Measurements from ENCODE around the gene TRRAP. TPM values are rescaled to one million over a fixed set of nuclear protein-coding genes. Genes with fewer than 3 reads are reported as not detected.

The TRRAP gene
- polyA plus RNA-seq, 3 donors: 5.8 to 8.3 (median 8.3) TPM

DNA sequence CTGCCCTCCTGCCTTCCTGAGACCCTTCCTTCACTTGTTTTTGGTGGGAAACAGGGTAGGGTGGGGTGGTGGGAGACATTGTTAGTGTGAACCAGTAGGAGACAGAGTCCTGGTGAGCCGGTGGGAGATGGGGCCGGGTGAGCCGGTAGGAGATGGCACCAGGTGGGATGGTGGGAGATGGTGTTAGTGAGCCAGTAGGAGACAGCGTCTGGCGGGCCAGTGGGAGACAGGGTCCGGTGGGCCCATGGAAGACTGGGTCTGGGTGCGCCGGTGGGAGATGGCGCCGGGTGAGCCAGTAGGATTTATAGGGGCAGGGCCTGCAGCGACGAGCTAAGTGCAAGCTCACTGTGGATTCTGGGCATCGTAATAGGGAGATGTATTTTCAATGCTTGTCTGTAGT is 116.8 kb downstream of the TRRAP start:
- no peak overlapping the region for H3K27ac ChIP-seq (ENCODE audit: low read depth, low read length)
- 90 to 92% (median 90%) methylated on average over 13 of the region's 13 CpGs for WGBS, 3 donors

DNA sequence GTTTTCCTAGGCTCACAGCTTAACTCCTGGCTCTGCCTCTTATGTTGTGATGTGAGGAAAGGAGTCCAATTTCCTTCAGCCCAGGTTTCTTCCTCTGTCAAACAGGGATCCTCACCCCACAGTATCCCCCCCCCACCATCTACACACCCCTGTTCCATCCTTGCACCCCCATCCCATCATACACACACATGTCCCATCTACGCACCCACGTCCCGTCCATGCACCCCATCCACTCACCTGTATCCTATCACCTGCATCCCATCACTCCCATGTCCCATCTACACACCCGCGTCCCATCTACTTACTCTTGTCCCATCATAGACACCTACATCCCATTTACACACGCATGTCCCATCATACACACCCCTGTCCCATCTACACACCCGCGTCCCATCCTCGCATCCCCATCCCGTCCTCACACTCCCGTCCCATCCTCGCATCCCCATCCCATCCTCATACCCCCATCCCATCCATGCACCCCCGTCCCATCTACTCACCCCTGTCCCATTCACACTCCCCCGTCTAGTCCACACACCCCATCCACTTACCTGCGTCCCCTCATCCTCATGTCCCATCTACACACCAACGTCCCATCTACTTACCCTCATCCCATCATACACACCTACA is 117.3 kb downstream of the TRRAP start:
- WGBS, 3 donors: 95 to 96% (median 96%) methylated on average over 16 of the region's 16 CpGs
- H3K27ac ChIP-seq (ENCODE audit: low read depth, low read length): no peak overlapping the region

DNA sequence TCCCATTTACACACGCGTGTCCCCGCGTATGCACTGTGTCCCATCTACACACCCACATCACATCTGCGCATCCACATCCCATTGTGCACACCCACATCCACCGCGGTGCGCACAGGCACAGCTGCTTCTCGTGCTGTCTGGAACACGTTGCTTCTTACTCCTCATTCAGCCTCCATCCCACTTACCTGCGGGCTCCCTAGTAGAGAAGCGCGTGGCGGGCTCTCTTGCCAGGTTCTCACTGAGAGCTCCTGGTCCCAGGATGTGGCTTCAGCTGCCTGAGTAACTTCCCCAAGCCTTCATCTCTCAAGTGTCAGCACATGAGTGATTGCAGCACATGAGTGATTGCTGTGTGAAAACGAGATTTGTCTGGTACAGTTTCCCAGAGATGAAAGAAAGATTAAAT is 117.8 kb downstream of the TRRAP start:
- no peak overlapping the region for H3K27ac ChIP-seq (ENCODE audit: low read depth, low read length)
- WGBS, 3 donors: 90 to 93% (median 93%) methylated on average over 15 of the region's 15 CpGs

DNA sequence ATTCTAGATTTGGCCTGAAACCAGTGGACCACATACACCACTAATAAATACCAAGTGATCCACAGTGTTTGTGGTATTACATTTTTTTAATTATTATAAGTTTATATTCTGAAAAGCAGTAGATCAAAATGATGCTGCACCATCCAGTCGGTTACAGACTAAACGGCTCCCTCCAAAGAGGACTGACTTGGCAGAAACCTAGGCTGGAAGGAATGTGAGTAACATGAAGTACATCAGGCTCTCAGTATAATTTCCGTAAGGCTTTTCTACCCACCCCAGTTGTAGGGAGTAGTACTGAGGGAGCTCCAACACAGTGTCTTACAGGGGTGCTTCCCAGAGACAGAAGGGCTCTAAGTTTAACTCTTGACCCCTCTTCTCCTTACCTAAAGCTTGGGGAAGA is 119.5 kb downstream of the TRRAP start:
- WGBS, 3 donors: 71 to 81% (median 72%) methylated on average over 3 of the region's 3 CpGs
- H3K27ac ChIP-seq (ENCODE audit: low read depth, low read length): no peak overlapping the region

DNA sequence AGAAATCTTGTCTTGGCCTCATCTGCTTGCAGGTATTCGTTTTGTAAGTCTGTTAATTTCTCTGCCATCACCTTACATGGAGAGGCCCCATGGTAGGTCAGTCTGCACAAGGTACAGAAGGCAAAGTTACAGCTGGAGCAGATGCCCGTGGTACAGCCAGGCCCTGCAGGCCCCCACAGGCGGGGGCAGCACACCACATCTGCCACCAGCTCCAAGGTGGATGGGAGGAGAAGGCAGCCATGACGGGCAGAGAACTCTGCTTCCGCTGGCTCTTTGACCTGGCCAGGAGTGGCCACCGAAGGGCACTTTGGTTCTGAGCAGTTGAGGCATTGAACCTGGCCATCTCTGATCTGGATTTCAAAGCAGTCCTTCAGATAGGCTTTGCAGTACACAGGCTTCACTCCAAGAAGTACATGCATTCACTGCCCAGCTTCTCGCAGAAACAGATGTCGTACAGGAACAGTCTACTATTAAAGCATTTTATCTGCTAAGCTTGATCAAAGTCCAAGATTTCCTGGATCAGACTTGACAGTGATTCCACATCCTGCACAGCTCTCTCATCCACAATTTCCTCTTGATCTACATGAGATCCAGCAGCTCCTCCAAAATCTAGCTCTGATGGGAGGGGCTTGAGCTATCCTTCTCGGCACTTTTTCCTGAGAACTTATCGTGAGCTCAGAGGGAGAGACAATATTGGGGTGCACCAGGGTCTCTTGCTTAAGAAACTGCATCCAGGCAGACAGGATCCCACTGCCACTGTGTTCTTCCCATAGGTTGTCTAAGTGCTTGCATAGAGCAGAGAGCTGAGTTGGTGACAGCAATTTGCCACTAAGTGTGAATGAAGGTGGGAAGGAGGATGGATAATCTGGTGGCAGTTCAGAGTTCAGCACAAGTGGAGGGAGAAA is 120.7 kb downstream of the TRRAP start:
- WGBS, 3 donors: 80 to 90% (median 85%) methylated on average over 10 of the region's 10 CpGs
- H3K27ac ChIP-seq (ENCODE audit: low read depth, low read length): no peak overlapping the region

DNA sequence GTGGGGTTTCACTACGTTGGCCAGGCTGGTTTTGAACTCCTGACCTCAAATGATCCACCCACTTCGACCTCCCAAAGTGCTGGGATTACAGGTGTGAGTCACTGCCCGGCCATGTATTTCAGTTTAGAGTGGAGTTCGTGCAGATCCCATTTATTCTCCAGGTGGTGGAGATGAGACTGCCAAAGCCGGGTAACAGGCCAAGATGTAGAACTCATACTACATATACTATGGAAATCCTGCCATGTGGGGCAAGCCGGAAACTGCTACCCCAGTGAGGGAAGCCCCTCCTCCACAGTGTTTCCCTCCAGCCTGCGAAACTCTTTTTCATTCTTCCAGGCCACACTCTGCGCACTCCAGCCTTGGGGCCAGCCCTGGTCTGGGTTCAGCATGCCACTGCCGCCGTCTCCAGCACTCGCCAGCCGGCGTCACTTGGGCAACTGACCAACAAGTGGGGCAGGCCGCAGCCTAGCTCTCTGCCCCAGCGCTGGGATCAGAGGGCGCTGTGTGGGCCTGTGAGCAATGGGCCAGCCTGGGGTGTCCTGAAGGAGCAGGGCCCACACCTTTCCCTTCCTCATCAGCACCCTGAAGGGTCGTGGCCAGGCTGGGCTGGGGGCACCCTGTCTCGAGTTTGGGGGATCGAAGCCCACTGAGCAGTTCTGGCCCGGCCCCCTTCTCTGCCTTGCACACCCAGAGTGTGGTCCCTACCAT is 122.0 kb downstream of the TRRAP start:
- WGBS, 3 donors: 93 to 96% (median 93%) methylated on average over 20 of the region's 20 CpGs
- no peak overlapping the region for H3K27ac ChIP-seq (ENCODE audit: low read depth, low read length)

DNA sequence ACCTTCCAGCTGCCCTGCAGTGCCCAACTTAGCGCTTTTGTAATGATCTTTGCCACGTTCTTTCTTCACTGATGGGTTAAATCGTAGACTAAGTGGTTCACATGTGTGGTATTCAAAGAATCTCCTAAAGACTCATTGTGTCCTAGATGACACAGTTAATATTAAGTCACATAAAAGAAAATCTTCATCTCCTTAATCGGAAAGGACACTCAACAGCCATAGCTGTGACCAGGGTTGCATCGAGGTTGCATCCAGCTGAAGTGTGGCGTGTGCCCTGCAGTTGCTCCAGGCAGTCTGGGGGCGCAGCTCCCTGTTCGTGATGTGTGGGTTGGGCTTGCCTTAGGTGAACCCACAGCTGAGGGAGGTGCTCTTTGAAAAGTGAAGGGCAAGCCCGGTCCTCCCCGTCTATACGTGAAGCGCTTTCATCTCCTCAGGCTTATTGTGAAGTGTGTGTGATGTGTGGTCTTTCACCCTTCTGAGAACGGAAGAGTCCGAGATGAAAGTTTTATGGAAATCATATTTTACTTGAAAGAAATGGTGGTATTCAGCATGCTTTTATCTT is 122.7 kb downstream of the TRRAP start:
- 90 to 94% (median 93%) methylated on average over 14 of the region's 14 CpGs for WGBS, 3 donors
- no peak overlapping the region for H3K27ac ChIP-seq (ENCODE audit: low read depth, low read length)

DNA sequence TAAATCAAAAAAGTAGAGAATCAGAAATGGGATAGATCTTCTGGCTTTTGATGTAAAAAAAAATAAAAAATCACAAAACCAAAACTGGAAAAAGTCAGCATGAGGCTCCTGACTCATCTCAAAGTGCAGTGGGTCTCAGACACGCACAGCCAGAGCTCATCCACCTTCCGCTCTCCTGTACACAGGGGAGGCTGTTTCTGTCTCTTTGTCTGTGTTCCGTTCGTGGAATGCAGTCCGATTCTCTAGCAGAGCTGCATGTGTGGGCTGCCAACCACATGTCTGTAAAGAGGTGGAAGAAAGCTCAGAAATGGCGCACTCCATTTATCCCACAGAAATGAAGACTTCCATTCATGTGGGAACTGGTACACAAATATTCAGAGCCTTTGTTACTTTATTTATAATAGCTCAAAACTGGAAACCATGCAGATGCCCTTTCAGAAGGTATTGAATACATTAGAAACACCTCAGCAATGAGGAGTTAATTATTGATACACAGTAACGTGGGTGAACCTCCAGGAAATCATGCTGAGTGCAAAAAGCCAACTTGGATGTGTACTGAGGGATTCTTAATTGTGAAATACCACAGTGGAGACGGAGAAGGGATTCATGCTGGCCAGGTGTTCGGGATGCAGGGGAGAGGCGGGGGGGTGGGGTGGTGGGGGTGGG is 123.3 kb downstream of the TRRAP start:
- 77 to 90% (median 88%) methylated on average over 10 of the region's 10 CpGs for WGBS, 3 donors
- H3K27ac ChIP-seq (ENCODE audit: low read depth, low read length): no peak overlapping the region

DNA sequence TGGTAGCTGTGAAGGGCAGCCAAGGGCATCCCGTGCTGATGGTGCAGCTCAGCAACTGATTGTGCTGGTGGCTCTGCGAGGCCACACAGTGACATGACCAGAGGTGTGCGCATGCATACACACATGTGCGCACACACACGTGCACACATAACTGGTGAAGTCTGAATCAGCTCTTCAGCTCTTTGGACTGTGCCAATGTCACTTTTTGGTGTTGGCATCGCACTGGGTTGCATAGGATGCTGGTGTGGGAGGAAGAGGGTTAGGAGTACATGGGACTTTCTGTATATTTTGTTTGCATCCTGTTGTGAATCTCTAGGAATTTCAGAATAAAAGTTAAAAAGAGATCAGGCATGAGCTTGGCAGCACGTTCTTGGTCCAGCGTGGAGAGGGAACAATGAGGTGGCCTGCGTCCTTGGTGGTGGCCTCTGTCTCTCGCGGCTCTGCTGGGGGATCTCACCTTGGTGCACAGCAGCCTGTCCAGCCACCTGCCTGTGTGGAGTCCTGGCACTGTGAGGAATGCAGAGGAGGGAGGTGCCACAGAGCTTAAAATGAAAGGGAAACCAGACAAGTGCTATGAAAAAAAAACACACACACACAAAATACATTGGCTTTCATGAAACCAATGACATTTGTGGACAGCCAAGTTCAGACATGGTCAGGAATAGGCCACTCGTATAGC is 124.0 kb downstream of the TRRAP start:
- WGBS, 3 donors: 81 to 93% (median 92%) methylated on average over 12 of the region's 12 CpGs

DNA sequence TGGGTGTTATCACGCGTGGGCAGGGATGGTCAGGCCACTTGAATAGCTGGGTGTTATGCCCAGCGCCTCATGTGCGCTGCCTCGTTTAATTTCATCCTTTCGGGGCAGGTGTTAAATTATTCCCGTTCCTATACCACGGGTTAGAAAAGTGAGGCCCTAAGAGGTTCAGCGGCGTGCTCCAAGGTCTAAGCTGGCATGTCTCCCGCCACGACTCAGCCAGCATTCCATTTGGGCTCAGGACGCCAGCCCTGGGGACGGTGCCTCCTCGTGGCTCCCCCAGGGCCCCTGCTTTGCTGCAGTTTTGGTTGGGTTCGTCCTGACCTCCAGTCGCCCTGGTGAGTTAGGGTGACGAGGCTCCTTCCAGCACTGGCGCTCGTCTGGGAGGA is 124.5 kb downstream of the TRRAP start:
- no peak overlapping the region for H3K27ac ChIP-seq (ENCODE audit: low read depth, low read length)

More for the DNA sequence above, 124.0 kb downstream of the TRRAP start:
- no peak overlapping the region for H3K27ac ChIP-seq (ENCODE audit: low read depth, low read length)

DNA sequence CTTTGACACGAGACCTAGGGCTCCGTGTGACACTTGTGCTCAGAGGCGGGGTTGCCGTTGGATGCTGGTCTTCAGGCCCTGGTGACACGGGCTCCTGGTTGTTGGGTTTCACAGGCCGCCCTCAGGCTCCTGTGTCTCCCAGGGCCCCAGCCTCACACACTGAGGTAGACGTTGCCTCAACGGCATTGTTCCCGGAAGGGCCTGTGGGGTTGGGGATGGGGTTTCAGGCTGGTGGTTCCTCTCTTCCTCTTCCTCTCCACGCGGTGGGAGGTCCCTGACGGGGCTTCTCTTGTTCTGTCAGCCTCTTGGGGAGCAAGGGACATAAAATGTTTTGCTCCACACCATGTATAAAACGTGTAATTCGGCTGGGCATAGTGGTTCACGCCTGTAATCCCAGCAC is 125.1 kb downstream of the TRRAP start:
- H3K27ac ChIP-seq (ENCODE audit: low read depth, low read length): no peak overlapping the region
- 79 to 86% (median 82%) methylated on average over 15 of the region's 15 CpGs for WGBS, 3 donors

More for the DNA sequence above, 124.5 kb downstream of the TRRAP start:
- WGBS, 3 donors: 89 to 92% (median 91%) methylated on average over 20 of the region's 20 CpGs

DNA sequence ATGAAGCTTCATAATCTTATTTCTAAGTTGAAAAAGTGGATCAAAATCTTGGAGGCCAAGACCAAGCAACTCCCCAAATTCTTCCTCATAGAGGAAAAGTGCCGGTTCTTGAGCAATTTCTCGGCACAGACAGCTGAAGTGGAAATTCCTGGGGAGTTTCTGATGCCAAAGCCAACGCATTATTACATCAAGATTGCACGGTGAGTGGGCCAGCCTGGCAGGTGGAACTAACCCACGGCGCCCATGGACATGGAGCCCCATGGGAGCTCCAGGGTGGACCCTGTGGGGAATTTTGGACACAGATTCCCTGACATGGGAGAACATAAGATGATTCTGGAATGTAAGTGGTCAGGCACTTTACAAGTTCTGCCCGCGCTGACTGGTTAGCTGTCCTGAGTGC is 125.9 kb downstream of the TRRAP start:
- no peak overlapping the region for H3K27ac ChIP-seq (ENCODE audit: low read depth, low read length)
- WGBS, 3 donors: 81 to 89% (median 82%) methylated on average over 8 of the region's 8 CpGs

DNA sequence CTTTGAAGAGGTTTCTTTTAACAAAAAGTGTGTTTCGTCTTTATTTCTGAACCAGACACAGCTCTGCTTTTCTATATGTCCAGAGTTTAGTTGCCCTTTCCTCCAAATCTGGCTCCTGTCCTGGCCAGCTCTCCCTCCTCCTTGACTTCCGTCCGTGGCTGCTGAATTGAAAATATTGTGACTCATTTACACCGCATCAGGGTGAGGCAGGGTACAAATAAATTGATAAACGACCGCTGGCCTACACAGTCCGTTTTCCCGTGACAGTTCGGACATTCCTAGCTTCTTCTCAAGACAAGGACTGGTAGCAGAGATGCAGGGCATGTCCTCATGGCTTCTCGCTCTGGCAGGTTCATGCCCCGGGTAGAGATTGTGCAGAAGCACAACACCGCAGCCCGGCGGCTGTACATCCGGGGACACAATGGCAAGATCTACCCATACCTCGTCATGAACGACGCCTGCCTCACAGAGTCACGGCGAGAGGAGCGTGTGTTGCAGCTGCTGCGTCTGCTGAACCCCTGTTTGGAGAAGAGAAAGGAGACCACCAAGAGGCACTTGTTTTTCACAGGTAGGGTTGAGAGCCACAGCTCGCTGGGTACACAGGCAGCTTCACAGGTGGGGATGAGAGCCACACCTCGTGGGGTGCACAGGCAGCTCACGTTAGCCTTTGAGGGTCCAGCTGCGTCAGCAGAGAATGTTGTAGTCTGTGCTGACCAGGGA is 126.6 kb downstream of the TRRAP start:
- WGBS, 3 donors: 91 to 94% (median 92%) methylated on average over 26 of the region's 26 CpGs
- no peak overlapping the region for H3K27ac ChIP-seq (ENCODE audit: low read depth, low read length)

DNA sequence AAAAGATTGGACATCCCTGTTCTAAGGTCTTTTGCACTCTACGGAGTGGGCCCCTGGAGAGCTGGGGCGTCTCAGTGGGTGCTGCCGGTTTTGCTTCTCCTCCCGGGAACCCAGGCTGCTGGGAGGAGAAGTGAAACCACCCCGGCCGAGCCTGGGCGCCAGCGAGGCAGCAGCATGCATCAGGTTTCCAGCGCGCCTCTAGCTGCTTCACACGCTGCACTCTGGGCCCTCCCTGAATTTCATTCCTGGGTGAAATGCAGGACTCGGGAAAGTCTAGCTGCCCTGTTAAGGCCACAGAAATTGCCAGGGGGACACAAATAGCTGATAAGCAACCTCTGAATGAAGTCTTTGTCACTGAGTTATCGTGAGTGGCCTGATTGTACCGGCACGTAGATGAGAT is 127.4 kb downstream of the TRRAP start:
- 76 to 86% (median 84%) methylated on average over 15 of the region's 15 CpGs for WGBS, 3 donors

DNA sequence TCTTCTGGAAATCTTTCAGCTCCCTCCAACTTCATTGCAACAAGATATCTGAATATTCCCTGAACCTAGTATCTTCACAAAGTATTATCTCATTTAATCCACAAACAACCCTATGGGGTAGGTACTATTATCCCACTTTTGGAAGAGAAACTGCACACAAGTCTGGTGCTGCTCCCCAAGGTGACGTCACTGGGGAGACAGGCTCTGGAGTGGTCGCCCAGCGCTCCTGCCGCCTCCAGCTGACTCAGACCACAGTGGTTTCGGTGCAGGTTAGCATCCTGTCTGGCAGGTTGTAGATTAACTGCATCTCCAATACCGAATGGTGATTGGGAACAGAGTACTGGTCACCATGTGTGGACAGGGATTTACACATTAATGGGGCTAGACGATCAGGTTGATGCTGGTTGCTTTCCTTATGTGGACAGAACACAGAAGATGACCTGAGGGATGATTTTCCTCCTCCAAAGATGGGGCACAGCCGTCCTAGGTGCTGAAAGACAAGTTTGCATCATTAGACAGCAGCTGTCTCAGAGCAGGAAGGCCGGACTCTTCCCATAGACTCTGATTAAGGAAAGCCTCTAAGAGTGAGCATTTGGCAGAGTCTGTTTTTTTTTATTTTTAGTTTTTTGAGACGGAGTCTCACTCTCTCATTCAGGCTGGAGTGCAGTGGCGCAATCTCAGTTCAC is 128.6 kb downstream of the TRRAP start:
- no peak overlapping the region for H3K27ac ChIP-seq (ENCODE audit: low read depth, low read length)
- 95 to 96% (median 96%) methylated on average over 11 of the region's 11 CpGs for WGBS, 3 donors

More for the DNA sequence above, 127.4 kb downstream of the TRRAP start:
- H3K27ac ChIP-seq (ENCODE audit: low read depth, low read length): no peak overlapping the region

DNA sequence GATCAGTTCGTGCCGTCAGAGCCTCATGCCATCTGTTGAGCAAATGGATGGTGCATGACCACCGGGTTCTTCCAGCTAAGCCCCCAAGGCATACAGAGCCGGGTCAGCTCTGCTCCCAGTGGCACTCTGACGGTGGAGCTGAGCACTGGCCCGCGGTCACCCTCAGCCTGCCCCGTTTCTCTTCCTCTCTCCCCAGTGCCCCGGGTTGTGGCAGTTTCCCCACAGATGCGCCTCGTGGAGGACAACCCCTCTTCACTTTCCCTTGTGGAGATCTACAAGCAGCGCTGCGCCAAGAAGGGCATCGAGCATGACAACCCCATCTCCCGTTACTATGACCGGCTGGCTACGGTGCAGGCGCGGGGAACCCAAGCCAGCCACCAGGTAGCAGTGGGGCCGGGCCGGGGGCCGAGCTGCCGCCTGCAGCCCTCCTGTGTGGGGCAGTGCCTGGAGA is 129.9 kb downstream of the TRRAP start:
- no peak overlapping the region for H3K27ac ChIP-seq (ENCODE audit: low read depth, low read length)
- 95 to 97% (median 96%) methylated on average over 23 of the region's 23 CpGs for WGBS, 3 donors
